ENCODE data around the gene EXTL1. TPM values are rescaled to one million over a fixed set of nuclear protein-coding genes. Genes with fewer than 3 reads are reported as not detected.
A peak's percentile ranks its signal among the peaks of the same experiment; 100 is the strongest.

EXTL1 gene
- total RNA-seq, 1 donor from 2014 or later, result 0.74 TPM

DNA sequence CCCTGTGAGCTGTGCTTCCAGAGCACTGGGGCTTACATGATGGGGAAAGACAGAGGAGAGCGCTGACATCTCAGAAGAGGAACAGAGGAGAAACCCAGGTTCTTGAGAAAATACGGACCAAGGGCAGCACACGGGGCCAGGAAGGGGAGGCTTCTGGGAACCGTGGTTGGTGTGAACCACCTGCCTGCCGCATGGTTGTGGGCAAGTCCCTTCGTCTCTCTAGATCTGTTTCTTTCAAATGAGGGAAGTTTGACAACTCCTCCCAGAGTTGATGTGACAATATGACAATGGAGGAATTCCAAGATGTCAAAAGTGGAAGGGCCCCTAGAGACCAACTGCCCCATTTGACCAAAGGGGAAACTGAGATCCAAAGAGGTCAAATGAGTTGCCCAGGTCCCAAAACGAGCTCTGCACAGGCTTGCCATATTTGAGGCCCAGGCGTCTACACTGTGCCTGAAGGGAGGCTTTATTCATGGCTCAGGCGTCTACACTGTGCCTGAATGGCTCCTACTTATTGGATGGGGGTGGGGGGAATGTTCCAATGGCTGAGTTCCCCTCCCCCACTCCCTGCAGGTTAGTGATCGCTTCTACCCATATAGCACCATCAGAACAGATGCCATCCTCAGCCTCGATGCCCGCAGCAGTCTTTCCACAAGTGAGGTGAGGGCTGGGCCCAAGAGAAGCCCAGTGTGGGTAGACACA, 11.2 kb downstream of the EXTL1 start:
- no peaks in the 10 kb centered on the region for H3K27me3 ChIP-seq
- H3K4me1 ChIP-seq, result peaks cover 13% of the 10 kb centered on the region
- no peak overlapping the region for H3K4me3 ChIP-seq
- intact Hi-C loops (cut with DNase I), result loop anchor here (10.0 kb wide), 1 partner anchor 132 kb away; the partner anchor contains the start of genes C1orf232 and ZNF593
- TF ChIP-seq POLR2AphosphoS5 (IDR thresholded peaks at IDR 0.05; ENCODE audit: insufficient read depth in 1 of 2, low read depth in 1 of 2), result no peak
- H3K9me3 ChIP-seq, result no peaks in the 10 kb centered on the region
- no peaks in the 10 kb centered on the region for H3K36me3 ChIP-seq
- DNase-seq (ENCODE audit: extremely low spot score in 2 of 2), result no peak
- no peak overlapping the region for H3K27ac ChIP-seq

GRCh38 chr1:26034504-26035202, 13.1 kb downstream of the EXTL1 start:
- no peak for DNase-seq (ENCODE audit: extremely low spot score in 2 of 2)
- Histone ChIP-seq H3K27ac (peak overlapping the region; percentile 85), H3K4me1 (peaks cover 13% of the 10 kb centered on the region), H3K27me3 (no peaks in the 10 kb centered on the region), H3K9me3 (no peaks in the 10 kb centered on the region), H3K36me3 (no peaks in the 10 kb centered on the region), H3K4me3 (peak overlapping the region; percentile 75 to 79)
- TF ChIP-seq, protein P1, sequence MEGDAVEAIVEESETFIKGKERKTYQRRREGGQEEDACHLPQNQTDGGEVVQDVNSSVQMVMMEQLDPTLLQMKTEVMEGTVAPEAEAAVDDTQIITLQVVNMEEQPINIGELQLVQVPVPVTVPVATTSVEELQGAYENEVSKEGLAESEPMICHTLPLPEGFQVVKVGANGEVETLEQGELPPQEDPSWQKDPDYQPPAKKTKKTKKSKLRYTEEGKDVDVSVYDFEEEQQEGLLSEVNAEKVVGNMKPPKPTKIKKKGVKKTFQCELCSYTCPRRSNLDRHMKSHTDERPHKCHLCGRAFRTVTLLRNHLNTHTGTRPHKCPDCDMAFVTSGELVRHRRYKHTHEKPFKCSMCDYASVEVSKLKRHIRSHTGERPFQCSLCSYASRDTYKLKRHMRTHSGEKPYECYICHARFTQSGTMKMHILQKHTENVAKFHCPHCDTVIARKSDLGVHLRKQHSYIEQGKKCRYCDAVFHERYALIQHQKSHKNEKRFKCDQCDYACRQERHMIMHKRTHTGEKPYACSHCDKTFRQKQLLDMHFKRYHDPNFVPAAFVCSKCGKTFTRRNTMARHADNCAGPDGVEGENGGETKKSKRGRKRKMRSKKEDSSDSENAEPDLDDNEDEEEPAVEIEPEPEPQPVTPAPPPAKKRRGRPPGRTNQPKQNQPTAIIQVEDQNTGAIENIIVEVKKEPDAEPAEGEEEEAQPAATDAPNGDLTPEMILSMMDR (IDR thresholded peaks at IDR 0.05), result no peak
- no peak for TF ChIP-seq POLR2AphosphoS5 (IDR thresholded peaks at IDR 0.05; ENCODE audit: insufficient read depth in 1 of 2, low read depth in 1 of 2)
- intact Hi-C loops (cut with DNase I), result loop anchor here (10.0 kb wide), 1 partner anchor 130 kb away; the partner anchor contains the start of genes C1orf232 and ZNF593

- intact Hi-C loops (cut with DNase I), result loop anchor here (10.0 kb wide), 1 partner anchor 129 kb away; the partner anchor contains the start of genes C1orf232 and ZNF593
- Histone ChIP-seq H3K36me3 (no peaks in the 10 kb centered on the region), H3K27ac (peak overlapping the region; percentile 85)
These were observed 13.8 kb downstream of the EXTL1 start for GRCh38 chr1:26035203-26035958.

GRCh38 chr1:26035959-26036755, 14.6 kb downstream of the EXTL1 start:
- no peak for DNase-seq (ENCODE audit: extremely low spot score in 2 of 2)
- Histone ChIP-seq H3K4me3 (peak overlapping the region; percentile 75 to 79), H3K36me3 (no peaks in the 10 kb centered on the region), H3K9me3 (no peaks in the 10 kb centered on the region), H3K4me1 (peaks cover 13% of the 10 kb centered on the region), H3K27me3 (no peaks in the 10 kb centered on the region), H3K27ac (peak overlapping the region; percentile 85)
- TF ChIP-seq, protein P1 (IDR thresholded peaks at IDR 0.05), result peak; percentile 98 to 99 (median 98)
- TF ChIP-seq POLR2AphosphoS5 (IDR thresholded peaks at IDR 0.05; ENCODE audit: insufficient read depth in 1 of 2, low read depth in 1 of 2) (peak in 1 of 2 donors; percentile 16), POLR2A (IDR thresholded peaks at IDR 0.05) (no peak)
- intact Hi-C loops (cut with DNase I), result loop anchor here (10.0 kb wide), 1 partner anchor 129 kb away; the partner anchor contains the start of genes C1orf232 and ZNF593

More at GRCh38 chr1:26035203-26035958, 13.8 kb downstream of the EXTL1 start:
- Histone ChIP-seq H3K4me1 (peaks cover 13% of the 10 kb centered on the region), H3K4me3 (peak overlapping the region; percentile 75 to 79), H3K27me3 (no peaks in the 10 kb centered on the region), H3K9me3 (no peaks in the 10 kb centered on the region)
- TF ChIP-seq POLR2A (IDR thresholded peaks at IDR 0.05), result peak in 1 of 2 donors; percentile 68
- TF ChIP-seq POLR2AphosphoS5 (IDR thresholded peaks at IDR 0.05; ENCODE audit: insufficient read depth in 1 of 2, low read depth in 1 of 2), result peak; percentile 65 to 95
- TF ChIP-seq, protein P1 (IDR thresholded peaks at IDR 0.05), result no peak
- peak in 1 of 2 donors; percentile 95 for DNase-seq (ENCODE audit: extremely low spot score in 2 of 2)

Measured in vagina (tissue), 2 donors.